Fibroblast of mammary gland (primary cell): ENCODE data around the gene SOS2.

ENCODE experiments used
- DNase-seq: peaks from one replicate; pipeline ENCODE4 v3.0.0-alpha.2; 2010; ENCODE audit warnings: low read depth
- H3K4me3 ChIP-seq: 2 replicates; pipeline ENCODE4 v1.5.1; 2011; ENCODE audit warnings: low read depth, mild to moderate bottlenecking, low read length, moderate library complexity; ENCODE audit not compliant: control insufficient read depth
- TF ChIP-seq, protein P1 (sequence below): conservative IDR thresholded peaks from 2 replicates; pipeline ENCODE4 v1.5.1; 2011; ENCODE audit warnings: low read depth, low read length, inconsistent platforms; ENCODE audit not compliant: control insufficient read depth, insufficient read depth

The SOS2 gene

GRCh38 chr14:50110323-50111037 is 120.9 kb downstream of the SOS2 start:
- no peak for DNase-seq
- TF ChIP-seq, protein P1, sequence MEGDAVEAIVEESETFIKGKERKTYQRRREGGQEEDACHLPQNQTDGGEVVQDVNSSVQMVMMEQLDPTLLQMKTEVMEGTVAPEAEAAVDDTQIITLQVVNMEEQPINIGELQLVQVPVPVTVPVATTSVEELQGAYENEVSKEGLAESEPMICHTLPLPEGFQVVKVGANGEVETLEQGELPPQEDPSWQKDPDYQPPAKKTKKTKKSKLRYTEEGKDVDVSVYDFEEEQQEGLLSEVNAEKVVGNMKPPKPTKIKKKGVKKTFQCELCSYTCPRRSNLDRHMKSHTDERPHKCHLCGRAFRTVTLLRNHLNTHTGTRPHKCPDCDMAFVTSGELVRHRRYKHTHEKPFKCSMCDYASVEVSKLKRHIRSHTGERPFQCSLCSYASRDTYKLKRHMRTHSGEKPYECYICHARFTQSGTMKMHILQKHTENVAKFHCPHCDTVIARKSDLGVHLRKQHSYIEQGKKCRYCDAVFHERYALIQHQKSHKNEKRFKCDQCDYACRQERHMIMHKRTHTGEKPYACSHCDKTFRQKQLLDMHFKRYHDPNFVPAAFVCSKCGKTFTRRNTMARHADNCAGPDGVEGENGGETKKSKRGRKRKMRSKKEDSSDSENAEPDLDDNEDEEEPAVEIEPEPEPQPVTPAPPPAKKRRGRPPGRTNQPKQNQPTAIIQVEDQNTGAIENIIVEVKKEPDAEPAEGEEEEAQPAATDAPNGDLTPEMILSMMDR: no peak

DNA sequence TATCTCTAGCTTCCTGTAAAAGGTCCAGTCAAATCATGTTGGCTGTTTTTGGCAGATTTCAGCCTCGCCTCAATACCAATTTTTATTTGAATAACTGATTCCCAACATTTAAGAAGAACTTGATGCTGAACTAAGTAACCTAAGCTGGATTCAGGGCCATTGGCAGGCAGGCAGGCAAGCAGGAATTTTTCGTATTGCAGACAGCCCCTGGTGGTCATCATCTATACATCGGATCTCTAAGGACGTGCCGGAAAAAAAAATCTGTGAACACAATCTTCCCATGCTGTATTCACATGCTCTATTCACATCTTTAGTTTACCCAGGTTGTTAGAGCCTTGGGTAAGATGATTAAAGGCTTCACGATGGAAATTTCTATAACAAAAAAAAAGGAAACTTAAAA is 122.0 kb downstream of the SOS2 start:
- TF ChIP-seq, protein P1: peak; percentile 32
- peak; percentile 37 for DNase-seq

More at GRCh38 chr14:50110323-50111037, 120.9 kb downstream of the SOS2 start:
- no peak overlapping the region for H3K4me3 ChIP-seq

GRCh38 chr14:50107850-50108249 is 123.5 kb downstream of the SOS2 start:
- no peak overlapping the region for H3K4me3 ChIP-seq
- TF ChIP-seq, protein P1: no peak
- DNase-seq: no peak

More for the DNA sequence above, 122.0 kb downstream of the SOS2 start:
- H3K4me3 ChIP-seq: no peak overlapping the region

DNA sequence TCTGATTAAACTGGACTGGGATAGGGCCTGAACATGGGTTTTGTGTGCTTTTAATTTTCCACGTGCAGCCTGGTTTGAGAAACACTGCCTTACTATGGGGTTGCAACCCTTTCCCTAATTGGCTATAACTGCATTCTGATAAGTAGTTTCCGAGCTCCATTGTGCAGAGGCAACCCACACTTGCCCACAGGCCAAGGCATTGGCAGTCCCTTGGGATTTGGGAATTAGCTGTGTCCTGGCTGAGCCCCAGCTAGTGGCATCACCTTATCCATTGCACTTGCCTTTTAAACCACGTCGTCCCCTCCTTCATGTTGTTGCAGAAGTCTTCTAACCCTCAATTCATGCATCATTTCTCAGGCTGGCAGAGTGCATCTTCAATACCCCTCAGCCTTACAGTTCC is 125.2 kb downstream of the SOS2 start:
- TF ChIP-seq, protein P1: no peak
- H3K4me3 ChIP-seq: no peak overlapping the region
- no peak for DNase-seq

DNA sequence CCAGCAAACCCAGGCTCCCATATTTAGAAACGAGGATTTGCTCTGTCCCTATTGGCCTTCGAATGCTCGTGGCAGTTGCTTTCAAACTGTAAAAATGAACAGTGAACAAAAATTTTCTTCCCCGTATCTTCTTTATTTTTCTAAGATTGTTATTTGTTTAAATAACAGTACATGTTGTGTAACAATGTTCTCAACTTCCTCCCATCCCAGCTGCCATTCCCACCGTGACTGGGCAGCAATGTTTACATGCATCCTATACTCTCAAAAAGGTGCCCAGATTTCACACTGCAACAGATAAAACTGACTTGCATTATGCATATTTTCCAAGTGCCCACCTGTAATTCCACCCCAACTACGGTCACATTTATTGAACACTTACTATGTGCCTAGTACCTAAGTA is 127.8 kb downstream of the SOS2 start:
- H3K4me3 ChIP-seq: no peak overlapping the region
- TF ChIP-seq, protein P1: no peak
- DNase-seq: no peak

- TF ChIP-seq, protein P1: no peak
- no peak for DNase-seq
- H3K4me3 ChIP-seq: no peak overlapping the region
Measured at GRCh38 chr14:50101417-50101816, 130.0 kb downstream of the SOS2 start.
